Right lobe of liver (tissue), 4 donors: ENCODE results near the gene ZNF573.

ENCODE experiments used
- CTCF ChIP-seq, 4 donors: fragments of 200-600 bp in 3 of 4; fragments of 450-650 bp in 1 of 4; IDR thresholded peaks; one replicate each; pipeline versions ENCODE4 v1.5.1 to v1.8.0; 2016 to 2022; ENCODE audit warnings: antibody characterized with exemption in 4 of 4, mild to moderate bottlenecking in 2 of 4
- POLR2A ChIP-seq: fragments of 450-650 bp; IDR thresholded peaks from one replicate; pipeline ENCODE4 v1.6.1; 2017; ENCODE audit warnings: antibody characterized with exemption, mild to moderate bottlenecking
- donor health status: DM: no; HTN: no; CAD: no.
- donor health status: DM: no; HTN: no; CAD: no.
- donor health status: DM: no; HTN: yes; CAD: no.

GRCh38 chr19:37716140-37716539, 63.2 kb downstream of the ZNF573 start:
- TF ChIP-seq CTCF (IDR thresholded peaks at IDR 0.05) (no peak), POLR2A (no peak)
